Measurements from ENCODE around the gene PDIK1L.

- no peak for TF ChIP-seq POLR2A (IDR thresholded peaks at IDR 0.05)
- no peak for TF ChIP-seq CTCF (IDR thresholded peaks at IDR 0.05)
- no peak for TF ChIP-seq POLR2AphosphoS5 (IDR thresholded peaks at IDR 0.05)
- TF ChIP-seq EP300 (IDR thresholded peaks at IDR 0.05), result no peak
Measured at GRCh38 chr1:26125382-26125781, 13.8 kb downstream of the PDIK1L start.
